ENCODE results near the gene OR10A6. TPM values are rescaled to one million over a fixed set of nuclear protein-coding genes. Genes with fewer than 3 reads are reported as not detected.

OR10A6 gene
- total RNA-seq, 2 experiments from 2014 or later, result not detected

DNA sequence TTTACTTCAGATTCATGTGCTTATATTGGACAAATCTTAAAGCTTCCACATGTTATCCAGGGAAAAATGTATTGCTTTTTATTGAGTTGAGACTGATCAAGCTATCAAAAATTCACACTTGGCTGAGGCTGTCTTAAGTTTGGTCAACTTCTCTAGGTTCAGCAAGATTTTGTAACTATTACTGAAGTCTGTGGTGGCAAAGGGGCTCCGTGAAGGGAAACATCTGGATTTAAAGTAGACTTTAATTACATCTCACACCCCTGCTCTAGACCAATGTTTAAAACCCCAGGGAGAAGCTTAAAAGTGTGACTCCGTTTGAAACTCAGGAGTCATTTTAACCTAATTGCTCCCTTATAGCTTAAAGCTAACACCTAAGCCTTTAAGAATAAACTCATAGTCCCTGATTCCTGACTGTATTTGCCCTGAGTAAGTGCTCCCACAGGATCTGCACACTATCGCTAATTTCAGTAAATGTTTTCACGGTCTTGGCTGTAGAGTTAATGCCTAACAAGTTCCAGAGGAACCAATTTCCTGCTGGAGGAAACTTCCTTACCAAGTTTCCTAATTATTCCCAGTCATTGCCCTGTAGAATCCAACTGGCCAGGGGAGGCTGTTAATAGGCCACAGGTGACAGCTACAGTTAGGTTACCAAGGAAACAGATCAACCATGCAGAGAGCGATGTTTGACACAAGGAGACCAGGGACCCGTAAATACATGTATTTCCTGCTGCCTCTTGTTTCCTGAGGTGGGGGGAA is 40.5 kb downstream of the OR10A6 start:
- POLR2A ChIA-PET, result no interaction called here
- intact Hi-C loops (cut with micrococcal nuclease), result loop anchor here (10.0 kb wide), 1 partner anchor 204 kb away; no protein-coding TSS in a partner anchor
- CTCF ChIA-PET, result interaction anchor here (0.8 to 7.6 kb wide), 4 partner anchors 96 to 201 kb away, joined by 3 to 101 read pairs (median 10); partner anchors contain the start of gene EIF3F

DNA sequence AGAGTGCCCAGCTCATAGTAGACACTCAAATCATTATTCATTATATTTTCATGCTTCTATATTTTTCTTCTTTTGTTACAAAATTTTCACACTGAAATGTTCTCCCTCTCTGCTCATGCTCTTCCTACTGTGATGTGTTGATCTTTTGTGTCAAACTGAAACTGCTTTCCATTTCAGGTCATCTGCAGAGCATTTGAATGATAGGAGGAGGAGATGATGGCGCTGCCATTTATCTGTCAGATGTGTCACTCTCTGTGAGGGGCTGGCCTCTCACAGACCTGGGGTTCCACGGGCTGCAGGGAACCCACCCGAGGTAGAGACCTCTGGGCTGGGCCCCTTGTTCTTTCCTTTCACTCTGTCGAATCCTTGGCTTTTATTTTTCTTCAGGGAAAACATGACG is 41.1 kb downstream of the OR10A6 start:
- ATAC-seq (no peak), DNase-seq (no peak)
- no peak overlapping the region for H3K4me3 Mint-ChIP-seq
- H3K27ac Mint-ChIP-seq, result no peak overlapping the region
- ChIA-PET POLR2A (no interaction called here), CTCF (interaction anchor here (0.8 to 7.6 kb wide), 3 partner anchors 97 to 201 kb away, joined by 3 to 101 read pairs (median 5); partner anchors contain the start of gene EIF3F)
- peaks cover 5% of the 10 kb centered on the region for H3K27me3 Mint-ChIP-seq
- no peaks in the 10 kb centered on the region for H3K9me3 Mint-ChIP-seq
- H3K36me3 Mint-ChIP-seq (ENCODE audit: low read depth), result no peaks in the 10 kb centered on the region
- no peaks in the 10 kb centered on the region for H3K4me1 Mint-ChIP-seq (ENCODE audit: low read depth)
- TF ChIP-seq, protein P1, sequence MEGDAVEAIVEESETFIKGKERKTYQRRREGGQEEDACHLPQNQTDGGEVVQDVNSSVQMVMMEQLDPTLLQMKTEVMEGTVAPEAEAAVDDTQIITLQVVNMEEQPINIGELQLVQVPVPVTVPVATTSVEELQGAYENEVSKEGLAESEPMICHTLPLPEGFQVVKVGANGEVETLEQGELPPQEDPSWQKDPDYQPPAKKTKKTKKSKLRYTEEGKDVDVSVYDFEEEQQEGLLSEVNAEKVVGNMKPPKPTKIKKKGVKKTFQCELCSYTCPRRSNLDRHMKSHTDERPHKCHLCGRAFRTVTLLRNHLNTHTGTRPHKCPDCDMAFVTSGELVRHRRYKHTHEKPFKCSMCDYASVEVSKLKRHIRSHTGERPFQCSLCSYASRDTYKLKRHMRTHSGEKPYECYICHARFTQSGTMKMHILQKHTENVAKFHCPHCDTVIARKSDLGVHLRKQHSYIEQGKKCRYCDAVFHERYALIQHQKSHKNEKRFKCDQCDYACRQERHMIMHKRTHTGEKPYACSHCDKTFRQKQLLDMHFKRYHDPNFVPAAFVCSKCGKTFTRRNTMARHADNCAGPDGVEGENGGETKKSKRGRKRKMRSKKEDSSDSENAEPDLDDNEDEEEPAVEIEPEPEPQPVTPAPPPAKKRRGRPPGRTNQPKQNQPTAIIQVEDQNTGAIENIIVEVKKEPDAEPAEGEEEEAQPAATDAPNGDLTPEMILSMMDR (IDR thresholded peaks at IDR 0.05), result no peak
- intact Hi-C loops (cut with micrococcal nuclease), result loop anchor here (10.0 kb wide), 1 partner anchor 205 kb away; no protein-coding TSS in a partner anchor

More for the DNA sequence above, 40.5 kb downstream of the OR10A6 start:
- Mint-ChIP-seq H3K27ac (no peak overlapping the region), H3K9me3 (no peaks in the 10 kb centered on the region), H3K27me3 (peaks cover 5% of the 10 kb centered on the region), H3K4me1 (ENCODE audit: low read depth) (no peaks in the 10 kb centered on the region), H3K4me3 (no peak overlapping the region), H3K36me3 (ENCODE audit: low read depth) (no peaks in the 10 kb centered on the region)
- TF ChIP-seq, protein P1 (IDR thresholded peaks at IDR 0.05), result no peak
- no peak for DNase-seq
- no peak for ATAC-seq

DNA sequence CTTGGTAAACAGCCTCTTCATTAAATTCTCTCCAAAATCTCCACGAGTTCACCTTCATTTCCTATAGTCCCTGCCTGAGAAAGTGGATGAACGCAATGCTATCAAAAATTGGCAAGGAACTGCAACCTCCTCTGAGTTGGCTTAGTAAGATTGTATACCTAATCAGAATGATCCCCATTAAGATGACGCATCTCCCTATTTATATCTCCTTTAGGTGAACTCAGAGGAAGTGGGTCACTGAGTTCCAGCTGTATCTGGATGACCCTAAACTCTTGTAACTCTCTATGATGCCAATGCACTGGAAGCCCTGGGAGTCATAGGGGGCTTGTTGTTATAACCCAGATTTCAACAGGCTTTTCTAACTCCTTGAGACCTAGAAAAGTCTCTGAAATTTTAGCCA is 48.2 kb downstream of the OR10A6 start:
- ChIA-PET CTCF (interaction anchor here (1.7 kb wide), 1 partner anchor 11 kb away, joined by 5 read pairs; no protein-coding TSS in a partner anchor), POLR2A (interaction anchor here (0.5 kb wide), 1 partner anchor 196 kb away, joined by 3 read pairs; no protein-coding TSS in a partner anchor)
- DNase-seq, result no peak
- H3K4me3 Mint-ChIP-seq, result no peak overlapping the region
- ATAC-seq, result no peak
- no peaks in the 10 kb centered on the region for H3K4me1 Mint-ChIP-seq (ENCODE audit: low read depth)
- no peak overlapping the region for H3K27ac Mint-ChIP-seq
- intact Hi-C loops (cut with micrococcal nuclease), result no loop called here
- H3K27me3 Mint-ChIP-seq, result peaks cover 10% of the 10 kb centered on the region
- H3K9me3 Mint-ChIP-seq, result no peaks in the 10 kb centered on the region
- TF ChIP-seq, protein P1 (IDR thresholded peaks at IDR 0.05), result no peak
- no peaks in the 10 kb centered on the region for H3K36me3 Mint-ChIP-seq (ENCODE audit: low read depth)

Other genes with a start within 250 kb of the OR10A6 start
- not detected for gene OVCH2, start 224.8 kb downstream of the OR10A6 start, total RNA-seq
- gene OR5P2, start 134.3 kb downstream of the OR10A6 start, total RNA-seq, result not detected
- gene OR5P3, start 100.4 kb downstream of the OR10A6 start, total RNA-seq, result not detected
- gene OR10A3, start 10.4 kb upstream of the OR10A6 start, total RNA-seq, result not detected
- gene NLRP10, start 34.2 kb upstream of the OR10A6 start, total RNA-seq, result not detected
- 100 to 1,000 TPM; 303 to 309 TPM for gene EIF3F, start 56.1 kb upstream of the OR10A6 start, total RNA-seq
- under 1 TPM; 0.05 to 0.16 TPM for gene TUB, start 149.9 kb upstream of the OR10A6 start, total RNA-seq
- 1 to 10 TPM; 7.6 to 7.7 TPM for gene RIC3, start 237.8 kb upstream of the OR10A6 start, total RNA-seq